COLO668 (cell line): ENCODE results near the gene ERVK3-1.

Experiments
- DNase-seq: peaks from one replicate; lab custom pipeline; 2025; ENCODE audit not compliant: unreplicated experiment; lab: John Stamatoyannopoulos, UW

ERVK3-1 gene

DNA sequence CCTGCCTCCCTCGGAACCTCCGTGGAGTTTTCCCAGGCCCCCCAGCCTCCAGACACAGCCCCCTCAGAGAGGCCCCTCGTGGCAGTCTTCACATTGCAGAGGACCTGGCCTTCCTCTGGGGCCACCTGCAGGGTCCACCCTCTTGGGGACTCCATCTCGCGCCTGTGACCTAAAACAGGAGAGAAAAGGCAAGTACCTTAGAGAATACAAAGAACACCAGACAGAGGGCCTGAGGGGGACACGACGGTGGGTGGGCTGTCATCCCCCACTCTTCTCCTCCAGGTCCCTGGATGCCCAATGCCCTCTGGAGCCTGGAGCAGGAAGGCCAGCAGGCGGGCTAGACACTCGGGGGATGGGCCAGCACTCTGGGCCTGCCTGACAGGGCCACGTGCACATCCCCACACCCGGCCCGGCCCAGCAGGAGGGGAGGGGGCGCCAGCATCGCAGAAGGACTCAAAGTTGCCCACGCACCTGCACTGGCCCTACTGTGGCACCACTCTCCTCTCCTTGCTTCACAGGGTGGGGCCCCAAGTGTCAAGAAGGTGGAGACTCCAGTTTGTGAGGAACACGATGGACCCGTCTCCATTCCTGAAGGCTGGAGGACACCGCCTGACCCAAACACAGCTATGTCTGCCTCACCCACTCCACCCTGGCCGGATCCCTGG is 52.4 kb downstream of the ERVK3-1 start:
- no peak for DNase-seq

DNA sequence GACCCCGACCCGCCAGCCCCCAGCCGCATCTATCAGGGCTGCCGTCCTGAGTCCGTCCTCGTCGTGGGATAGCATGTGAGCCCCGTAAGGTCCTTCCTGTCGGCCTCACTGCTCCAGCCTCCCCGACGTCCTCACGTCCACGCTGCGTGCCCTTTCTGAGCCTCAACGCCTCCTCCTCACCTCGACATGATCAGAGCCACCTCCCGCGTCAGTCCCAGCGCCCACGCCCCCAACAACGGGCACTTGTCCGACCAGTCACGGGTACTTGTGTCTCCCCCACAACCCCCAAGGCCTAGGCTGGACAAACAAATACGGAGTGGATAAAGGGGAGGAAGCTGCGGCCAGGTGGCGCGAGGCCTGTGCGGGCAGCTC is 56.7 kb downstream of the ERVK3-1 start:
- peak; percentile 70 for DNase-seq

DNA sequence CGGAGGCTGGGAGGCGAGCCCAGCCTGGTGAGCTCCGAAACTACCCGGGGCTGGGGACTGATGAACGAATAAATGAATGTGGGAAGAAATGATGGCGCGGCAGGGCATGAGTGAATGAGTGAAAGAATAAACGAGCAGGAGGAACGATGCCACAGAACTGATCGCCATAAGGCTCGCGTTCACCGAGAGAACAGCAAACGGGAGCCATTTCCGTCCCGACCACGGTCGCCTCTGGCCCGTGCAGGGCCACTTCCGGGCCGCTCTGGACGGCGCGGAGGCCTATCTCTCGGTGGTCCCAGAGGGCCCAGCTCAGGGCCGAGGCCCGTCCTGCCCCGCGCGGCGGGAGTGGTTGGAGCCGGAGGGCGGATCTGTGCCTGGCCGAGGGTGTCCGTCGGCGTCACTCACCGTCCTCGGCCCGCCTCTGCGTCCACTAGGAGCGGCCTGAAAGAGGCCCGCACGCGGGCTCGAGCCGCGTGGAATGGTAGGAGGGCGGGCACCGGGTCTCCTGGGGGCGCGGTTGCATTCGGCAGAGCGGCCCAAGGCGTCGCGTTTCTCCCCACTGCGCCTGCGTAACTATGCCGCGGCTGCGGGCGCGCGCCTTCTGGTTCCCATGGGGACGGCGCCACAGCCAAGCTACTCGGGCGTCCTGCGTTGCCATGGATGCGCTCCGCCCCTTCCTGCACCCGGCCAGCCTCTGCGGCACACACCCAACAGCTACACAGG is 57.3 kb downstream of the ERVK3-1 start, which contains the start of gene ZNF497:
ZNF497 (minus strand) TSS at position 480 of the 723 bp plus-strand sequence. CDS start 5,116 bp downstream, outside the sequence.
- peak; percentile 97 for DNase-seq

DNA sequence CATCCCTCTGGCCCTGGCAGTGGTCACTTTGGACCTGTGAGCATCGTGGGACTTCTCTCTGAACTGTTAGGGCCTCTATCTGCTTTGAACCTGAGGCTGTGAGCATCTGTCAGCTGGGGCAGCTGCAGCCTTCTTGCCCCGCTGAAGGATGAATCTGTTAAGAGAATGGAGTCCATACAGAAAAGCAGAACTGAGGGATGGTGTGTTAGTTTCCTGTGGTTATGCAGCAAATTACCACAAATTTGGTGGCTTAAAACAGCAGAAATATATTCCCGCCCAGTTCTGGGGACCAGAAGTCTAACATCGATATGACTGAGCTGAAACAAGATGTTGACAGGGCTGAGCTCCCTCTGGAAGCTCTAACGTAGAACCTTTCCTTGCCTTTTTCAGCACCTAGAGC is 59.0 kb downstream of the ERVK3-1 start:
- DNase-seq, result no peak
